Activated T-helper 1 cell treated with anti-CD3 and anti-CD28 coated beads, Interleukin-12 subunit alpha, Interleukin-12 subunit beta, Interleukin-2, Interleukin-4 antibody, amounts not matched to agents 30 ng/mL and 10 ng/mL and 1 ng/mL, durations not matched to agents 14 hours and 24 hours and 36 hours (primary cell): ENCODE results near the gene LDHD. TPM values are rescaled to one million over a fixed set of nuclear protein-coding genes. Genes with fewer than 3 reads are reported as not detected.
A peak's percentile ranks its signal among the peaks of the same experiment; 100 is the strongest.

Experiments used
- DNase-seq: peaks from one replicate; pipeline ENCODE4 v3.0.0; 2021; ENCODE audit warnings: low spot score
- H3K27ac Mint-ChIP-seq: one replicate; pipeline ENCODE4 v1.8.0; 2021; ENCODE audit warnings: mild to moderate bottlenecking, mixed read lengths
- H3K27me3 Mint-ChIP-seq: one replicate; pipeline ENCODE4 v1.8.0; 2022; ENCODE audit warnings: mild to moderate bottlenecking, moderate library complexity, mixed read lengths; ENCODE audit not compliant: insufficient read depth
- H3K36me3 Mint-ChIP-seq: one replicate; pipeline ENCODE4 v1.8.0; 2021; ENCODE audit warnings: low read depth, mixed read lengths
- H3K4me1 Mint-ChIP-seq: one replicate; pipeline ENCODE4 v1.8.0; 2021; ENCODE audit warnings: low read depth, mixed read lengths
- H3K4me3 Mint-ChIP-seq: one replicate; pipeline ENCODE4 v1.8.0; 2021; ENCODE audit warnings: mild to moderate bottlenecking, moderate library complexity, mixed read lengths
- H3K9me3 Mint-ChIP-seq: one replicate; pipeline ENCODE4 v1.8.0; 2021; ENCODE audit warnings: mixed read lengths
- intact Hi-C: fragments of 100-400 bp; cut with micrococcal nuclease; formaldehyde crosslinking; loops from one replicate; pipeline ENCODE4 v1.15.1; 2024
- total RNA-seq: library from RNA; stranded (reverse); gene quantifications from 2 replicates; pipeline ENCODE4 v1.2.3, GENCODE V29; 2022

Gene LDHD
- total RNA-seq, 1 donor from 2014 or later = 0.26 TPM

DNA sequence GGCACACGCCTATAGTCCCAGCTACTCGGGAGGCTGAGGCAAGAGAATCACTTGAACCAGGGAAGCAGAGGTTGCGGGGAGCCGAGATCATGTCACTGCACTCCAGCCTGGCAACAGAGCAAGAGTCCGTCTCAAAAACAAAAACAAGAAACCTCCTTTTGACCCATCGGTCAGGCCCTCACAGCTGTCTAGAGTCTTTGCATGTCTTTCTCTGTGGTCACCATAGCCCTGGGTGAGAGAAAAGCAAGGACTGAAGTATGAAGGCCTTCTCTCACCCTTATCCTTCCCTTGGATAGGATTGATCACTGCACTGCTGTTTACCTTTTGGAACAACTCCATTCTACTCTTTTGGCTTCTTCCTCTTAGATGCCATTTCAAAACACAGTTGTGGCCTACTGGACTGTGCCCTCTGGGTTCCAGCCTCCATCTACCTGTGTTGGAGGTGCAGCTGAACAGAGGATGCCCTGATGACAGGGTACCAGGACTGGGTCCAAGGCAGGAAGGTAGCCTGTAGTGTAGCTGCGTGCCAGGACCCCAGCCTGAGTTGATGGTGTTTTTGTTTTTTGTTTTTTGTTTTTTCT, 37.1 kb downstream of the LDHD start:
- H3K27me3 Mint-ChIP-seq = no peaks in the 10 kb centered on the region
- DNase-seq = no peak
- no peak overlapping the region for H3K4me3 Mint-ChIP-seq
- peaks cover 40% of the 10 kb centered on the region for H3K36me3 Mint-ChIP-seq
- no peaks in the 10 kb centered on the region for H3K9me3 Mint-ChIP-seq
- no peak overlapping the region for H3K27ac Mint-ChIP-seq
- intact Hi-C loops = no loop called here
- peaks cover 74% of the 10 kb centered on the region for H3K4me1 Mint-ChIP-seq

DNA sequence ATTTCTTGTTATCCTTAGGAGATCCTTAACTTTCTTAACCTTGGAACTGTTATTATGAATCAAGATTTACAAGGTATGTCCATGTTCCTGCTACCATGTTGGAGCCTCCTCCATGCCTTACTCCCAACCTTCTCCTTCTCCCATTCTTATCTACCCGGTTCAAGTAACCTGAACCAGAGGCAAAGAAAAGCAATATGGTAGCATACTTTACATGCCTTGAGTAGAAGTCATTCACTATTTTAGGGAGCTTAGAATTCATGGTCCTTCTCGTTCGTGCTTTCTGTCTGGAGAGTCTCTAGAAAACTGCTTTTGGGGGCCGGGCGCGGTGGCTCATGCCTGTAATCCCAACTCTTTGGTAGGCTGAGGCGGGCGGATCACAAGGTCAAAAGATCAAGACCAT, 37.7 kb downstream of the LDHD start:
- peaks cover 74% of the 10 kb centered on the region for H3K4me1 Mint-ChIP-seq
- H3K36me3 Mint-ChIP-seq = peaks cover 37% of the 10 kb centered on the region
- intact Hi-C loops = no loop called here
- no peaks in the 10 kb centered on the region for H3K27me3 Mint-ChIP-seq
- no peak overlapping the region for H3K4me3 Mint-ChIP-seq
- no peaks in the 10 kb centered on the region for H3K9me3 Mint-ChIP-seq
- DNase-seq = no peak
- peak overlapping the region; percentile 44 for H3K27ac Mint-ChIP-seq

DNA sequence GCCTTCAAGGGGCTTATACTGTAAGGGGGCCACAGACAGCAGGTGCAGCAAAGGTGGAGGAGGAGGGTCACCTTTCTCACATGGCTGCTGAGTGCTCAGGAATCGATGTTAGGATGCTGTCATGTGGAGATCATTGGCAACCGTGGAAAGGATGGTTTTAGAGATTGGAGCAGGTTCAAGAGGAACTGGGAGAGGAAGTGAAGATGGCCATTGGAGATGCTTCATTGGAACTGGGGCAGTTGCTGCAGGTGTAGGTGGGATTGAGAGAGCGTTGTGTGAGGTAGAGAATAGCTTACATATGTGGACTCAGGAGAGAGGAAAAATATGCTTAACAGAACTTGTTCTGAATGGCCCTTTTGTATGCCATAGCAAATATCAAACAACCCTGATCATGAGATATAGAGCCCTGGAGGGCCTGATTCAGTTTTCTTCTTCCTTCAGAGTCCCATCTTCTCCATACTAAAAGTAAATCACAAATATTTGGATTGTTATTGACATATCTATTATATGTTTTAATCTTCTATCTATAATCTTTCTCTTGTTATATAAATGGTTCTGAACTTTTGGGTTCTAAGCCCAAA, 40.8 kb downstream of the LDHD start:
- no peak for DNase-seq
- H3K9me3 Mint-ChIP-seq = no peaks in the 10 kb centered on the region
- intact Hi-C loops = loop anchor here (1.0 kb wide), 5 partner anchors 10 to 77 kb away; no protein-coding TSS in a partner anchor
- no peaks in the 10 kb centered on the region for H3K27me3 Mint-ChIP-seq
- H3K27ac Mint-ChIP-seq = peak overlapping the region; percentile 92
- H3K4me3 Mint-ChIP-seq = peak overlapping the region; percentile 74
- H3K4me1 Mint-ChIP-seq = peaks cover 77% of the 10 kb centered on the region
- H3K36me3 Mint-ChIP-seq = peaks cover 34% of the 10 kb centered on the region

DNA sequence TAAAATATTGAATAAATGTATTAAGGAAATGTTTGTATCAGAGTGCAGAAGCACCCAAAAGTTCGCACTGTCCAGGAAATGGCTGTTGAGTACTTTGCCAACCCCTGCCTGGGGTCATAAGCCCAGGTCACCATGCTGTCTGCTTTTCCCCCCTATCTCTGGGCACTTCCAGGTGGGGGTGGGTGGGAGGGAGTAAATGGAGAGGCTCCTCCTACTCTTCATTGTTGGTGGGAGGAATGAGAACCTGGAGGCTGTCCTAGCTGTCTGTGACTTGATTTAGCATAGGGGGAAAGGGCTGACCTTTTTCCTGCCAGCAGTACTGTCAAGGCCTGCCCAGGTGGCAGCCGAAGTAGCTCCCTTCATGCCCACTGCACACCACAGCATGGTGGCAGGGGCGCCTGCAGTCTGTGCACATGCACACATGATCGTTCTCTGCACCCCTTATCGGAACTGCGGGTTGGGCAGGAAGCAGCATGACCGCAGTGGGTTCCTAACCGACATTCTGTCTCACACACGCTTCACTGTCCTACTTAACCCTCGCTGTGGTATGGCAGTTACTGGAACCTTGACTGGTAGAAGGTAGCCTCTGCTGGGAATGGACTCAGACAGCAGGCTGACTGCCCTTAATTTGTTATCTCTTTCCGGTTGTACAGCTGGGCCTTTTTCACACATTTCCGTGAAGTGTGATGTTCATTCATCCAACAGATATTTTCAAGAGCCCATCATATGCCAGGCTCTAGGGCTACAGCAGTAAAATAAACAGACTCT, 41.5 kb downstream of the LDHD start:
- DNase-seq = peak; percentile 83

DNA sequence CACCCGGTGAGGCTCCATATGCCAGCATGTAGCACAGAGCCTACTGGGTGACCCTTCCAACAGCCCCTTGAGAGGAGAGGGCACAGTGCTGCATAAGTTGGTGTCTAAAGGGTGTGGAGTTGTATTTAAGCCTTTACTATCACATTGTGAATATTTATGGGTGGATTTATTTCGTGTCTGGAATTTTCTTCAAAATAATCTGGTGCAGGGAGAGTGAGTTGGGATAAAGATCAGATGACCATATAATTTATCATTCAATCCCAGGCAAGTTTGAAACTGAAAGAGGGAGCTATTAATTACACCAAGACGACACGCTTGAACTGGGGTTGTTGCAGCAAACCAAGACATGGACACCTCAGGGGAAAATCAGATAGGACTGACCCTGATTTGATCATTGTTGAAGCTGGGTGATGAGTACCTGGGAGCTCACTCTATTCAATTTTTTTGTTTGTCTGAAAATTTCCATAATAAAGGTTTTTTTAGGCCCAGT, 42.2 kb downstream of the LDHD start:
- Mint-ChIP-seq H3K27me3 (no peaks in the 10 kb centered on the region), H3K27ac (peak overlapping the region; percentile 54), H3K4me1 (peaks cover 82% of the 10 kb centered on the region), H3K4me3 (peak overlapping the region; percentile 26), H3K36me3 (peaks cover 35% of the 10 kb centered on the region), H3K9me3 (no peaks in the 10 kb centered on the region)
- intact Hi-C loops = no loop called here
- DNase-seq = no peak

More for the DNA sequence above, 41.5 kb downstream of the LDHD start:
- Mint-ChIP-seq H3K4me3 (peak overlapping the region; percentile 74), H3K36me3 (peaks cover 34% of the 10 kb centered on the region), H3K4me1 (peaks cover 78% of the 10 kb centered on the region), H3K27me3 (no peaks in the 10 kb centered on the region), H3K27ac (peak overlapping the region; percentile 92), H3K9me3 (no peaks in the 10 kb centered on the region)
- intact Hi-C loops = loop anchor here (1.0 kb wide), 5 partner anchors 10 to 77 kb away; no protein-coding TSS in a partner anchor

DNA sequence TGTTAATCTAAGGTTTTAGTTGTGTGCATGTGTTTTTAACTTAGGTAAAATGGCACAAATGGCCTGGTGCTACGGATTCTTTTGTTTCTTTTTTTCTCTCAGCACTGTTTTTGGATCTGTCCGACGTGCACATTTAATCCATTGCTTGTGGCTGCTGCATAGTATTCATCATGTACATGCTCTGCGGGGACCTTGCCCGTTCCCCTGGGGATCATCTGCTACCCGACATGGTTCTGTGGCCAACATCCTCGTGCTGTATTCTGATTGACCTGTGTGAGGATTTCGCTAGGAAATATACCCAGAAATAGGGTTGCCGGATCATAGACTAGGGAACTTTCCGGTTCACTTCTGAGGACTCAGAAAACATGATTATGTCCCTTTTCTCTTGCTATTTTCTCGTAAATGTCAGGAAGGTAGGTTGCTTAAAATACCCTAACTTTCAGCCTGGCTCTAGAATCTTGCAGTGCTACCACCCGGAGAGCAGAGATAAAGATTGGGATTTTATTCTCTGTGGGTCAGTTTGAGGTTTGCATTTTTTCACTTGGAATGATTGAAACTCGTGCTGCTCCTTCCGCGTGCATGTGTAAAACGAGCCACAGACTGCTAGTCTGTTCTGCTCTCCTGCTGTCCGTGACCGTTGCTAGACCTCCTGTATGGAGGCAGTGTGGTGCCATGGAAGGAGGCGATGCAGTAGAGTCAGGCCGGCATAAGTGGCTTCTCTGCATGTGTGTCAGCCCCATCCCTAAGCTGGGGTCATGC, 42.9 kb downstream of the LDHD start:
- intact Hi-C loops = no loop called here
- peak overlapping the region; percentile 26 for H3K4me3 Mint-ChIP-seq
- H3K36me3 Mint-ChIP-seq = peaks cover 34% of the 10 kb centered on the region
- H3K4me1 Mint-ChIP-seq = peaks cover 82% of the 10 kb centered on the region
- H3K9me3 Mint-ChIP-seq = no peaks in the 10 kb centered on the region
- no peaks in the 10 kb centered on the region for H3K27me3 Mint-ChIP-seq
- peak overlapping the region; percentile 54 for H3K27ac Mint-ChIP-seq
- DNase-seq = no peak

DNA sequence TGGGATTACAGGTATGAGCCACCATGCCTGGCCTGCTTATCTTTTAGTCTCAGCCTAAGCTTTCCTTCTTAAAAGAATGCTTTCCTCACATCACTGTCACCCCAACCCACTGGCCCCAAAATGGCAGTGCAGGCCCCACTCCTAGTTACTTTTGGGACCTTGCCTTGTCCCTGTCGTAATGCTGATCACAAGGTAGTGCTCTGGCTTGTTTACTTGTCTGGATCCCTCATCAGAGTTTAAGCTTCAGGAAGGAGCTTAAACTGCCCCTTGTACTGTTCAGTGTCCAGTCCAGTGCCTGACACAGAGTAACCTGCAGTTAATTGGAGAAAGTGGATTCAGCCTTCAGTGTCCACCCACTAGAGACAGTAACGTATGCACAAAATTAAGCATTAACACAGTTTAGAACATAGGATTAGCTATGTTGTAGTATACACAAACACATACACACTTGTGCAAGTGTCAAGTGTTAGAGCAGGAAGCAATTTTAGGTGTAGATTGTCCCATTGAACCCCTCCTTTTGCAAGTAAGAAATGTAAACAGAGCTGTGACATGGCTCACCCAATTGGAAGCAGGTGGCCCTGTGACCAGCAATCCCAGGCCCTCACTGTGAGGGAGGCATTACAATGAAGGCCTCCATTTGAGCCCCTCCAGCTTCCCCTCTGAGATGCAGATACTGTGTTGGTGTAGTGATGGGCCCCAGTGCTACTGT, 44.2 kb downstream of the LDHD start:
- peaks cover 83% of the 10 kb centered on the region for H3K4me1 Mint-ChIP-seq
- DNase-seq = no peak

DNA sequence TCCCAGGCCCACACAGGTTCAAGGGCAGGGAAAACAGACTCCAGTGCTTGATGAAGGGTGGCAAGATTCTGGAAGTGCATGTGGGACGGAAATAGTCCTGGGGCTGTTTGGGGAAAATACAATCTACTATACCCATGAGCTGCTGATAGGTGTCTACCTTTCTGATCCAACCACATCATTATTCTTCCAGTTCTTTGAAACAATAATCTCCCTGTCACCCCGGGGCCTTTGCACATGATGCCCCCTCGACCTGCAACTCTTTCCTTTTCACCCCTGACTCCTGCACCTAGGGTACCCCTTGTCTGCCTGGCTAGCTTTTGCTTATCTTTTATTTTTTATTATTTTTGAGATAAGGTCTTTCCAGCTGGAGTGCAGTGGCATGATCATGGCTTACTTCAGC, 45.0 kb downstream of the LDHD start:
- Mint-ChIP-seq H3K4me1 (peaks cover 87% of the 10 kb centered on the region), H3K4me3 (no peak overlapping the region), H3K9me3 (no peaks in the 10 kb centered on the region), H3K27ac (no peak overlapping the region), H3K27me3 (no peaks in the 10 kb centered on the region), H3K36me3 (peaks cover 31% of the 10 kb centered on the region)
- no peak for DNase-seq
- intact Hi-C loops = no loop called here

More for the DNA sequence above, 44.2 kb downstream of the LDHD start:
- no peaks in the 10 kb centered on the region for H3K27me3 Mint-ChIP-seq
- intact Hi-C loops = no loop called here
- H3K27ac Mint-ChIP-seq = no peak overlapping the region
- H3K4me3 Mint-ChIP-seq = no peak overlapping the region
- H3K36me3 Mint-ChIP-seq = peaks cover 28% of the 10 kb centered on the region
- no peaks in the 10 kb centered on the region for H3K9me3 Mint-ChIP-seq

DNA sequence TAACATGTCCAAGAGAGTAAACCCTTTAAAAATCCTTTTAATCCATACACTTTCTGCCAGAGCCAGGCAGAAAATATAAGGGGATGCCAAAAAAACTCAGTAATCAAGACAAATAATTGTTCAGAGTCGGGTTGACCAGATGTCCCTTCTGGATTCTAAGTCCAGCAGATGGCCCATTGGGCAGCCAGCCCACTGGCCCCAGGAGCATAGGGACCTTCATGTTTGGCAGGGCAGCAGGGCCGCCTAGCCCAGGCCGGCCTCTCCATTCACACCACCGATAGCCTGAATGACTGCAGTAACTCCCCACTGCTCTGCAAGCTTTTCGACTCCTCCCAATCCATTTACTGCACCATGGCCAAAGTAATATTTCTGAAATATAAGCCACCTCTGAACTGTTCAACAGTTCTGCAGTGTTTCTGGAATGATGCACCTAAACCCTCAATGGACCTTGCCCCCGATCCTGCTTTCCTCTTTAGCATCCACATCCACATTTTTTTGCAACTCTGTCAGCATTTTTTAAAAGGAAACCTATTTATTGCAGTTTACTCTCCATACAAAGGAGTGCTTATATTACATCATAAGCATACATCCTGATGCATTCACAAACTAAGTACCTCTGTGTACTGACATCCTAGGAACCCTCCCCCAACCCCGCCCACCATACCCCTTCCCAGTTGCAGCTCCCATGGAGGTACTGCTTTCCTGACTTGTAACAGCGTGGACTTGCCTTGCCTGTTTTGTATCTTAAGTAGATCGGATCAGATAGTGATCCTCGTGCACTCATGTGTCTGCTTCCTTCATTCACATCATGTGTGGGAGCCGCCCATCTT, 46.4 kb downstream of the LDHD start:
- Mint-ChIP-seq H3K36me3 (peaks cover 26% of the 10 kb centered on the region), H3K4me1 (peaks cover 85% of the 10 kb centered on the region), H3K27ac (no peak overlapping the region), H3K27me3 (no peaks in the 10 kb centered on the region), H3K9me3 (no peaks in the 10 kb centered on the region), H3K4me3 (no peak overlapping the region)
- no peak for DNase-seq
- intact Hi-C loops = no loop called here

DNA sequence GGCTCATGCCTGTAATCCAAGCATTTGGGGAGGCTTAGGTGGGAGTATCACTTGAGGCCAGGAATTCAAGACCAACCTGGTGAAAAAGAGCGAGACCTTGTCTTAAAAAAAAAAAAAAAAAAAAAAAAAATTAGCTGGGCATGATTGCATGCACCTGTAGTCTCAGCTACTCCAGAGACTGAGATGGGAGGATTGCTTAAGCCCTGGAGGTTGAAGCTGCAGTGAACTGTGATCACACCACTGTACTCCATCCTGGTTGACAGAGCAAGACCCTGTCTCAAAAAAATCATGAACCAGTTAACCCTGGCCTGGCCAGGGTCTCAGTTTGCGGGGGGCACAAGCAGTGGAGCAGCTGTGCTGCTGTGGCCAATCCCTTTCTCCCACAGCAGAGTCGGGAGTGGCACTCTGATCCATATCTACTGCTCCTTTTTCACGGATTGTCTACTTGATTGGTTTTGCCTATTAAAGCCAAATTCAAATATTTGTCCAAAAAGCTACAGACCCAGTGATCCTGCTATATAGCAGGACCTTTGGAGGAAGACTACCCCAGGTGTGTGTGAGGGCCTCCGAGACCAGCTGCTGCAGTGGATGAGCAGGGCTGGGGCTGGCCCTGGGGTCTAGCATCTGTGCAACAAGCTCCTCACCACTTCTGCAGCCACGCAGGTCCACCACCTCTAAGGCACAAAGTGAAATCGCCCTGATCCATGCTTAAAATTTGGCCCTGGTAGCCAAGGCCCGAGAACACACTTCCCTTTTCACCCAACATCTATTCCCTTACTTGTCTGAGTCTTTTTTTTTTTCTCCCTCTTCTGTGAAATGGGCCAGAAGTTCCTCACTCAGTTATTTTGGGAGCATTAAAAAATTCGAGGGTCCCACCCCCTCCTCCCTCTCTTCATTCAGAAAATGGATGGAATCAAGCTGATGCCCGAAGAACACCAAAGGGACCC, 48.2 kb downstream of the LDHD start:
- intact Hi-C loops = no loop called here
- Mint-ChIP-seq H3K9me3 (no peaks in the 10 kb centered on the region), H3K27me3 (no peaks in the 10 kb centered on the region), H3K4me3 (no peak overlapping the region), H3K27ac (peak overlapping the region; percentile 40), H3K36me3 (peaks cover 28% of the 10 kb centered on the region), H3K4me1 (peaks cover 87% of the 10 kb centered on the region)
- DNase-seq = no peak
